ENCODE results near the gene CARS2.

CARS2 gene

GRCh38 chr13:110597041-110597689 is 108.8 kb downstream of the CARS2 start:
- Histone ChIP-seq H3K36me3 (ENCODE audit: control insufficient read depth, insufficient read depth, low read length) (no peaks in the 10 kb centered on the region), H3K9me3 (ENCODE audit: control insufficient read depth, insufficient read depth, low read length) (no peaks in the 10 kb centered on the region), H3K4me1 (ENCODE audit: control insufficient read depth, insufficient read depth, low read length) (no peaks in the 10 kb centered on the region), H3K27me3 (ENCODE audit: control insufficient read depth, insufficient read depth, low read length) (no peaks in the 10 kb centered on the region), H3K9ac (ENCODE audit: low read depth, low read length) (no peak overlapping the region), H3K4me3 (ENCODE audit: low read depth, low read length) (no peak overlapping the region)

- no peaks in the 10 kb centered on the region for H3K4me1 ChIP-seq (ENCODE audit: control insufficient read depth, insufficient read depth, low read length)
- no peaks in the 10 kb centered on the region for H3K27me3 ChIP-seq (ENCODE audit: control insufficient read depth, insufficient read depth, low read length)
- H3K9ac ChIP-seq (ENCODE audit: low read depth, low read length): no peak overlapping the region
- H3K36me3 ChIP-seq (ENCODE audit: control insufficient read depth, insufficient read depth, low read length): no peaks in the 10 kb centered on the region
- H3K9me3 ChIP-seq (ENCODE audit: control insufficient read depth, insufficient read depth, low read length): no peaks in the 10 kb centered on the region
- H3K4me3 ChIP-seq (ENCODE audit: low read depth, low read length): no peak overlapping the region
These were observed 112.3 kb downstream of the CARS2 start for GRCh38 chr13:110593430-110594130.

DNA sequence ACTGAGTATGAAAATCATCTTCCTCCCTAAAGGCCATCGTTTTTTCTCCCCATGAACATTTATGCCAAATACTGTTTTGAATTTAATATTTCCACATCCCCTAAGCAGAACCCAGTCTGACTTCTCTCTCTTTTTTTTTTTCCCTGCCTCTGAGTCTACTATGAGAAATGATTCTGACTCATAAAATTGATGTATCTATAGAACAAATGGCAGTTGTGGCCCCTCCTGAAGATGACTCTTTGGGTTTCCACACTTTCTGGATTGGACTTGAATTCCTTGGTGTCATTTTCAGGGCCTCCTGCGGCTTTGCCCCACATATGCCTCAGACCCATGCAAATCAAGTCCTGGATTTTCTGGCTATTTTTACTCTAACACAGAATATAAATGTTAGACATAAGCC is 113.3 kb downstream of the CARS2 start:
- Histone ChIP-seq H3K4me3 (ENCODE audit: low read depth, low read length) (no peak overlapping the region), H3K4me1 (ENCODE audit: control insufficient read depth, insufficient read depth, low read length) (no peaks in the 10 kb centered on the region), H3K27me3 (ENCODE audit: control insufficient read depth, insufficient read depth, low read length) (no peaks in the 10 kb centered on the region), H3K9ac (ENCODE audit: low read depth, low read length) (no peak overlapping the region), H3K36me3 (ENCODE audit: control insufficient read depth, insufficient read depth, low read length) (no peaks in the 10 kb centered on the region), H3K9me3 (ENCODE audit: control insufficient read depth, insufficient read depth, low read length) (no peaks in the 10 kb centered on the region)
